GM12873 (cell line): Measurements from ENCODE around the gene BATF3.

Source experiments
- CTCF ChIP-seq: IDR thresholded peaks from 2 replicates; pipeline ENCODE4 v1.5.1; 2012; ENCODE audit warnings: low read depth, mild to moderate bottlenecking, moderate library complexity, low read length, control low read depth; ENCODE audit not compliant: insufficient read depth; ENCODE audit errors: missing control alignments

Gene BATF3

GRCh38 chr1:212713465-212714136 lies 14.0 kb upstream of the BATF3 start:
- no peak for TF ChIP-seq CTCF

- no peak for TF ChIP-seq CTCF
Observed at GRCh38 chr1:212712451-212713303, 13.0 kb upstream of the BATF3 start.

- no peak for TF ChIP-seq CTCF
Observed at GRCh38 chr1:212710566-212710965, 10.9 kb upstream of the BATF3 start.

GRCh38 chr1:212703991-212704564 lies 4.4 kb upstream of the BATF3 start:
- no peak for TF ChIP-seq CTCF

GRCh38 chr1:212702672-212703071 lies 3.0 kb upstream of the BATF3 start:
- no peak for TF ChIP-seq CTCF

GRCh38 chr1:212701910-212702309 lies 2.3 kb upstream of the BATF3 start:
- no peak for TF ChIP-seq CTCF
